ENCODE results near the gene CREB1.

CREB1 gene

GRCh38 chr2:207533461-207534008, 3.8 kb downstream of the CREB1 start:
- no peaks in the 10 kb centered on the region for H3K36me3 ChIP-seq (ENCODE audit: control insufficient read depth, insufficient read depth, low read length)
- DNase-seq (ENCODE audit: extremely low read depth, insufficient read length): no peak
- TF ChIP-seq CTCF (IDR thresholded peaks at IDR 0.05; ENCODE audit: insufficient read depth, low read length, poor library complexity, severe bottlenecking): no peak
- no peaks in the 10 kb centered on the region for H3K27me3 ChIP-seq (replicated peaks; ENCODE audit: control insufficient read depth, insufficient read depth, low read length)
- H3K4me3 ChIP-seq (replicated peaks; ENCODE audit: low read depth, low read length): peak overlapping the region; percentile 14; the same call in 1 of the 2 replicates

DNA sequence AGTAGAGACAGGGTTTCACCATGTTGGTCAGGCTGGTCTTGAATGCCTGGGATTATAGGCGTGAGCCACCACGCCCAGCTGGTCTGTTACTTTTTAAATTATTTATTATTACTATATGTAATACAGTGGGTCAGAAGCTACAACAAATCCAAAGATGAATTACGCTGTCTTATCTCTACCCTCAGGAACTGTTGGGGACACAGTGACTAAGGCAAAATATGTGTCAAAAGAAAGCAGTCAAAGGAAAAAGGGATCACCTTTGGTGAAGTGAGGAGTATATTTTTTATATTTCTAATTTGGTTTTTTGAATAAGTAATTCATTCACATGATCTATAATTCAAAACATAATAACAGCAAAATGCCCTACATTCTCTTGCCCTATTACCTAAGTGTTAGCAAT, 4.7 kb downstream of the CREB1 start:
- no peaks in the 10 kb centered on the region for H3K36me3 ChIP-seq (ENCODE audit: control insufficient read depth, insufficient read depth, low read length)
- H3K4me3 ChIP-seq (replicated peaks; ENCODE audit: low read depth, low read length): no peak overlapping the region; the same call in 1 of the 2 replicates
- no peaks in the 10 kb centered on the region for H3K27me3 ChIP-seq (replicated peaks; ENCODE audit: control insufficient read depth, insufficient read depth, low read length)
- TF ChIP-seq CTCF (IDR thresholded peaks at IDR 0.05; ENCODE audit: insufficient read depth, low read length, poor library complexity, severe bottlenecking): no peak
- no peak for DNase-seq (ENCODE audit: extremely low read depth, insufficient read length)

DNA sequence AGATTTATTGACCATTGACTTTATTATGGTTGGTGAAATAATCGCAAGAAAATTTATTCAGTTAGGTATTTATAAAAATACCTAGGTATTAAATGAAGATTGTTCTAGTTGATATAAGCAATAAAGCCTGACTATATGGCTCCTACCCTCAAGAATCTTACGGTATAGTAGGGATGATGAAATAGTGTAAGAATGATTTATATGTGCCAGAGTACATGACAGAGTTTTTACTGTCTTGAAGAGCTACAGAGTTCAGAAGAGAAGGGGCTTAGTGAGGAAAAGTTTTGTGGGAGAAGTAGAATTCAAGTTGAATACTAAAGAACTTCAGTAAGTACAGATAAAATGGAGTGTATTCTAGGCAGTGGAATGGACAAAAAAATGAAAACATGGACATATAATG, 9.7 kb downstream of the CREB1 start:
- no peak for DNase-seq (ENCODE audit: extremely low read depth, insufficient read length)
- Histone ChIP-seq H3K4me3 (replicated peaks; ENCODE audit: low read depth, low read length) (no peak overlapping the region), H3K36me3 (ENCODE audit: control insufficient read depth, insufficient read depth, low read length) (no peaks in the 10 kb centered on the region), H3K27me3 (replicated peaks; ENCODE audit: control insufficient read depth, insufficient read depth, low read length) (no peaks in the 10 kb centered on the region)
- TF ChIP-seq CTCF (IDR thresholded peaks at IDR 0.05; ENCODE audit: insufficient read depth, low read length, poor library complexity, severe bottlenecking): no peak

DNA sequence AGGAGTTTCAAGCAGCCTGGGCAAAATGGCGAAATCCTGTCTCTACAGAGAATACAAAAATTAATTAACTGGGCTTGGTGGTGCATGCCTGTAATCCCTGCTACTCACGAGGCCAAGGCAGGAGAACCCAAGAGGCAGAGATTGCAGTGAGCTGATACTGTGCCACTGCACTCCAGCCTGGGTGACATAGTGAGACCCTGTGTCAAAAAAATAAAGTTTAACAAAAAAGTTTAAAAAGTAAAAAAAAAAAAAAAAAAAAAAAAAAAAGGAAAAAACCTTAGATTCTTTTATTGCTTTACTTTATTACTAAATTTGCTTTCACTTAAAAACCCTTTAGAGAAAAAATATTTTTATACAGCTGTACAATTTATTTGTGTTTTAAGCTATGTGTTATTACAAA, 10.7 kb downstream of the CREB1 start:
- Histone ChIP-seq H3K4me3 (replicated peaks; ENCODE audit: low read depth, low read length) (no peak overlapping the region), H3K36me3 (ENCODE audit: control insufficient read depth, insufficient read depth, low read length) (no peaks in the 10 kb centered on the region)
- no peak for TF ChIP-seq CTCF (IDR thresholded peaks at IDR 0.05; ENCODE audit: insufficient read depth, low read length, poor library complexity, severe bottlenecking)

GRCh38 chr2:207541933-207542332, 12.2 kb downstream of the CREB1 start:
- H3K36me3 ChIP-seq (ENCODE audit: control insufficient read depth, insufficient read depth, low read length): no peaks in the 10 kb centered on the region
- no peak for DNase-seq (ENCODE audit: extremely low read depth, insufficient read length)
- no peaks in the 10 kb centered on the region for H3K27me3 ChIP-seq (replicated peaks; ENCODE audit: control insufficient read depth, insufficient read depth, low read length)
- no peak for TF ChIP-seq CTCF (IDR thresholded peaks at IDR 0.05; ENCODE audit: insufficient read depth, low read length, poor library complexity, severe bottlenecking)
- H3K4me3 ChIP-seq (replicated peaks; ENCODE audit: low read depth, low read length): no peak overlapping the region

More for the DNA sequence above, 10.7 kb downstream of the CREB1 start:
- DNase-seq (ENCODE audit: extremely low read depth, insufficient read length): no peak
- no peaks in the 10 kb centered on the region for H3K27me3 ChIP-seq (replicated peaks; ENCODE audit: control insufficient read depth, insufficient read depth, low read length)

DNA sequence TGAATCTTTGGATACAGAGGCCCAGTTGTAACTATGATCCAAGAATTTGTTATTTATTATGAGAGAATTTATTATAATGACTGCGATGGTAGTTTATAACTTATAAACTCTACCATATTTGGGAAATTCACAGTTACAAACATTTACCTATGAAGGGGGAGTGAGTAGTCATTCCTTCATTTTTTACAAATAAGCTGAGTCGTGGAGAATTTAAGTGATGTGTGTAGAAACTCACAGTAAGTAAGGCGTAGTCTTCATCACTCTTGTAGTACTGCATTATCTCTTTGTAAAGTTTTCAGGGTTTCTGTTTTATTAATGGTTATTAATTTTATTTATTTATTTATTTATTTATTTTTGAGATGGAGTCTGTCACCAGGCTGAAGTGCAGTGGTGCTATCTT, 13.5 kb downstream of the CREB1 start:
- Histone ChIP-seq H3K27me3 (replicated peaks; ENCODE audit: control insufficient read depth, insufficient read depth, low read length) (no peaks in the 10 kb centered on the region), H3K4me3 (replicated peaks; ENCODE audit: low read depth, low read length) (no peak overlapping the region), H3K36me3 (ENCODE audit: control insufficient read depth, insufficient read depth, low read length) (no peaks in the 10 kb centered on the region)
- DNase-seq (ENCODE audit: extremely low read depth, insufficient read length): no peak
- no peak for TF ChIP-seq CTCF (IDR thresholded peaks at IDR 0.05; ENCODE audit: insufficient read depth, low read length, poor library complexity, severe bottlenecking)
